T follicular helper cell (primary cell): Measurements from ENCODE around the gene SNAPIN.
A peak's percentile ranks its signal among the peaks of the same experiment; 100 is the strongest.
"Not testable (repeated sequence)": the region's sequence is repeated elsewhere in the genome, so short reads cannot be mapped to it uniquely, and the experiment has no call there.

Experiments
- DNase-seq: peaks from one replicate; pipeline ENCODE4 v3.0.0-alpha.2; 2020; ENCODE audit warnings: low read depth

Gene SNAPIN

GRCh38 chr1:153647346-153647714 lies 11.2 kb upstream of the SNAPIN start:
- no peak for DNase-seq

DNA sequence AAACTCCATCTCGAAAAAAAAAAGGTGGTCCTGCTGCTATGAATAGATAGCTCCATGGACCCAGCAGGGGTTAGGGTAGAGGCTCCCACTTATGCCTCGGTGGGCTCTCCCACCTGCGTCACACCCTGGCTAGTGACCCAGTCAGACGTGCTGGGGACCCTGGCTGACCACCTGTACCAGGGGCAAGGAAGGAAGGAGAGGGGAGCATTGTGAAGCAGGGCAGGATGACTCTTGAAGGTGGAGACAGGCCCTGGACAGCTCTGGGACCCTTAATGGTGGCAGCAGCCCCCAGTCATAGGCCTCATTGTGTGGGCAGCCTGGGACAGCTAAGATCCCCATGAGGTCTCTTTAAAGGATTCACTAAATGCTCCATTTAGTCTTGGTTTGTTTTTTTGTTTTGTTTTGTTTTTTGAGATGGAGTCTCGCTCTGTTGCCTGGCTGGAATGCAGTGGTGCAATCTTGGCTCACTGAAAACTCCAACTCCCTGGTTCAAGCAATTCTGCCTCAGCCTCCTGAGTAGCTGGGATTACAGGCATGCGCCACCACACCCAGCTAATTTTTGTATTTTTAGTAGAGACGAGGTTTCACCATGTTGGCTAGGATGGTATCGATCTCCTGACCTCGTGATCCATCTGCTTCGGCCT lies 10.4 kb upstream of the SNAPIN start:
- DNase-seq: no peak

- DNase-seq: no peak
Observed at GRCh38 chr1:153649137-153649862, 9.2 kb upstream of the SNAPIN start.

DNA sequence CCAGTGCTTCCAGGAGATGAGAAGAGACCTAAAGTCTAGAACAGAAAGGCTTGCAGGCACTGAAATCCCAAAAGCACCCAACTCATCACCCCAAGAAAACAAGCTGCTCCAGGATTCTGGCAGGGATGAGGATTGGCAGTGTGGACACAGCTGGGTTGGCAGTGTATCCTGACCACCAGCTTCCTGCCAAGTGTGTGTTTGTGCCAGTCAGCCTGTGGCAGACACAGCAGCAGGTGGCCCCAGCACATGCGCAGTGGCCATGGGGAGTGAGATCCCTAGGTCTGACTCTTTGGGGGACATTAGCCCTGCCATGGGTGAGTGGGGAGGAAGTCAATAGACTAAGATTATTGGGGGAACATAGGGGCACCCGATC lies 8.7 kb upstream of the SNAPIN start:
- no peak for DNase-seq

DNA sequence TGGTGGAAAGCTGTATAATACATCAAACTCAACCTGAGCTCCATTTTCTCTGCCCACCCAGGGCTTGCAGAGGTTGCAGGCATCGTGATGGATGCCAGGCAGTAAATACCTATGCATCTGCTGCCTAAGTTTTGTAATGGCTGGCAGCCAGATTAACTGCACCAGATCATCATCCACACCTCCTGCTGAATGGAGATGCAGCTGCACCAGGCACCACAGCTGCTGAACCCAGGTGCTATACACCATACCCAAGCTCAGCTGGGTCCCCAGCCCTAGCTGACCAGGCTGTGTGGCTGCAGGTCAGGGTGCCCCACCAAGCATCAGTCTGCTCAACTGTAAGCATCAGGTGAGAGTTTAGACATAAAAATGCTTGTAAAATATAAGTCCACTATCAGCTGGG lies 6.7 kb upstream of the SNAPIN start:
- no peak for DNase-seq

DNA sequence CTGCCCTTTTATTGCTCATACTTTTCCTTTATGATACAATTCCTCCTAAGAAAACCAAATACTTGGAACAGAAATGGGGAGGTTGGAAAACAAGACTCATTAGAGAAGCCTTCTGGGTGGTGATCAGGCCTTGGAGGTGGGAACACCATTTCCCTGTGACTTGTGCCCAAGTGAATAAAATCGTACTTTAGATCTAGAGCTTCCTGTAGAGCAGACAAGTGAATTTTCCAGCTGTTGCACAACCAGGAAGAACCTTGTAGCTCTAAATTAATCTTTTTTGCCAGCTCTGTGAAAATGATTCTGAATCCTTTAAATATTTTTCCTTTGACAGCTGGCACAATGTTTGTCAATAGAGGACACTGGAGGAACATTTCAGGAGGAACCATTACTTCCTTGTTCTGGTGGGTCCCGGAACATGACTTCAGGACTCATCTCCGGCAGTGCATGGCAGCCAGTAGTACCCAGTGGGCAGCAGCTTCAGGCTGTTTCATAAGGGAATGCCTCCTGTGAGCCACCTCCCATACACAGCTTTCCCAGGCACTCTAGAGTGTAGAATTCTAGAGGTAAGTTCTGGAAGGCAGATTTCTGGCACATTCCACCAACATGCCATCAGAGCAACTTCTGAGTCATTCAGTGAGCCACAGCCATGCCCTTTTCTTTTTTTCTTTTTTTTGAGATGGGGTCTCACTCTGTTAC lies 5.5 kb upstream of the SNAPIN start:
- DNase-seq: no peak

DNA sequence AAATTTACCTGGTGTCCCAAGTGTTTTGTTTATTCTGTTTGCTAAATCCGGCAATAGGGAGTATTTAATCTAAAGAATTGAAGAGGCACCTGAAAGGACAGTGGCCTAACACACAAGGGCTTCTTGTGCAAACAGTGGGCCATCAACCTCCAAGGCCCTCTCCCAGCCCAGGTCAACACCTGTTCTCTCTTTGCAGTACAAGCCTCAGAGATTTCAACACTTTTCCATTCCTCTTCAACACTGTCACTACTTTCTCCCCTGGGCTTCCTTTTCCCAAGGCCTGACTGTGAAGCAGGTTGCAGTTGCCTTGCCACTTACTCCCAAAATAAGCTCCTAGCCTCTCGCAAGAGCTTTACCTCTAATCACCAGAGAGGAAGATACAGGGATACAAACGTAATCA lies 3.2 kb upstream of the SNAPIN start:
- DNase-seq: no peak

GRCh38 chr1:153659175-153659534 lies 652 bp downstream of the SNAPIN start:
- no peak for DNase-seq

DNA sequence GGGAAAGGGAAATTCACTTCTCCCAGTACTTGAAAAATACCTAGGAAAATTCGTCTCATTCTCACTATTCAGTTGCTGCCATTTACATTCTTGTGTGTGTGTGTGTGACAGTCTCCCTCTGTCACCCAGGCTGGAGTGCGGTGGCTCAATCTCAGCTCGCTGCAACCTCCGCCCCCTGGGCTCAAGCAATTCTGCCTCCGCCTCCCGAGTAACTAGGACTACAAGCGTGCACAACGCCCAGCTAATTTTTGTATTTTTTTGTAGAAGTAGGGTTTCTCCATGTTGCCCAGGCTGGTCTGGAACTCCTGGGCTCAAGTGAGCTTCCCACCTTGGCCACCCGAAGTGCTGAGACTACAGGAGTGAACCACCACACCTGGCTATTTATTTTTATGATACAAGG lies 1.2 kb downstream of the SNAPIN start:
- no peak for DNase-seq

DNA sequence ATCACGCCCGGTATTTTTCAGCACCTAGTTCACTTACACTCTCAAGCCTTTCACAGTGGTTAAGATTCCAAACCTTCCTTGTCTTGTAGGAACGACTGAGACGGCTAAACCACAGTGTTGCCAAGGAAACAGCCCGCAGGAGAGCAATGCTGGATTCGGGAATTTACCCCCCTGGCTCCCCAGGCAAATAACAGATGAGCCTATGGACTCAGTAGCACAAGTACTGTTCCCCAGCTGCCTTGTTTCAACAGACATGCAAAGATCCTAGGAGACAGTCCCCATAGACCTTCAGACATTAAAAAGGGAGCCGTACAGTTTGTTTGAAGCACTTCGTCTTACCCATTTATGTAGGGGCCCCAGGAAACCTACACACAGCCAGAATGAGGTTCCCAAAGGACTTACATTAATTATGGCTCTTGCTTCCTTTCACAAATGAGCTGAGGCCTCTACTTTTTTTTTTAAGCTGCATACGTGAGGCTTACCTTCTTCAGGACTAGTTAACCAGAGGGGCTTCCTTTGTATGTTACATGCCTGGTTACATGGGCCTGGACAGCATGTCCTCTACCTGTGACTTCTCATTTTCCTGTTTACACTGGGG lies 2.7 kb downstream of the SNAPIN start:
- DNase-seq: no peak

GRCh38 chr1:153662269-153662668 lies 3.8 kb downstream of the SNAPIN start:
- no peak for DNase-seq

DNA sequence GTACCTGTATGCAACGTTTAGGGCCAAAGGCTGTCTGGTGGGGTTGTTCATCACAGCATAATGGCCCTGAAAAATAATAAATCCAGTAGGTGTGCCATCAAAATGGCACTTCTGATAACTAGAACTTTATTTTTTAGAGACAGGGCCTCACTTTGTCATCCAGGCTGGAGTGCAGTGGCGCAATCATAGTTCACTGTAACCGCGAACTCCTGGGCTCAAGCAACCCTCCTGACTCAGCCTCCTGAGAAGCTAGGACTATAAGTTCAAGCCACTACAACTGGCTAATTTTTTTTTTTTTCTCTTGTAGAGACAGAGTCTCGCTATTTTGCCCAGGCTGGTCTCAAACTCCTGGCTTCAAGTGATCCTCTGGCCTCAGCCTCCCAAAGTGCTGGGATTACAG lies 4.7 kb downstream of the SNAPIN start:
- no peak for DNase-seq

- DNase-seq: no peak
Observed at GRCh38 chr1:153667439-153667838, 8.9 kb downstream of the SNAPIN start.

DNA sequence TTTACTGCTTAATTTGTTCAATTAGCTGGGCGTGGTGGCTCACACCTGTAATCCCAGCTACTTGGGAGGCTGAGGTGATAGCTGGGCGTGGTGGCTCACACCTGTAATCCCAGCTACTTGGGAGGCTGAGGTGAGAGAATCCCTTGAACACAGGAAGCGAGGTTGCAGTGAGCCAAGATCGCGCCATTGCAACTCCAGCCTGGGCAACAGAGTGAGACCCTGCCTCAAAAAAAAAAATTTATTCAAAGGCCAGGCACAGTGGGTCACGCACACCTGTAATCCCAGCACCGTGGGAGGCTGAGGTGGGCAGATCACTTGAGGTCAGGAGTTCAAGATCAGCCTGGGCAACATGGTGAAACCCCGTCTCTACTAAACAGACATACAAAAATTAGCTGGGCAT lies 10.2 kb downstream of the SNAPIN start:
- not testable (repeated sequence) for DNase-seq

DNA sequence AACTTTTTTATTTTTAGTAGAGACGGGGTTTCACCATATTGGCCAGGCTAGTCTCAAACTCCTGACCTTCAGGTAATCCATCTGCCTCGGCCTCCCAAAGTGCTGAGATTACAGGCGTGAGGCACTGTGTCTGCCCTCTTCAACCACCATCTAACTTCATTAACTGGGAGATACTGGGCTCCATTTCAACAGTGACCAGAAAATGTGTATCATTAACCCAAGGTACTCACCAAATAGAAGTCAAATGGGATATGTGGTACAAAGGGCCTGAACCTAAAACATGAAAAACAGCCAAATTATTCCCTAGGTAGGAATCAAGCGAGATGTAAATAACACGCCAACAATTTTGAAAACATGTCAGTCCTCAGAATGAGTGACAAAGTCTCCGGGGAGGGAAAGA lies 11.1 kb downstream of the SNAPIN start:
- DNase-seq: no peak

DNA sequence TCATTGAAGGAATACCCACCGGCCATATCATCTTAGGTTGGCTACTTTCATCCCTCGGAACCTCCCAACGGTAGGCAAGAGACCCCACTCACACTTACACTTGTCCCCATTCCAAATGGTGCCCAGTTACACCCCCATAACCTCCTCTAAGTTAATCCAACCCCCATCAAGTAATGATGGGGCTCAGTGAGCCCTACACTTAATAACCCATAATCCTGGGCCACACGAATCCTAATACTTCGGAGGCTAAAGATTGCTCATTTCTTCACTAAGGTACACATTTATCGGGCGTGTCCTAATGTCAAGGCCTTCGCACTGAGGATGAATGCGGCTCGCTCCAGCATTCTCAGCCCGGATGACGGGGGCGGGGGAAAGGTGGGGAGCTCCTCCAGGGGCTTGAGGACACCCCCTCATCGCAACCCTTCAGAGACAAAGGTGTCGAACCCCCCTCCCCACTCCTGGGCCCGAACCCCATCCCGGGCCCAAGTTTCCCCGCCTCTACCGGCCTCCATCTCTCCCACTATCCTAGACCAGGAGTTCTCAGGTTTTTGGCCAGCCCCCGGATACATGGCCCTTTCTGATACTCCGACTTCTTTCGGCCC lies 11.9 kb downstream of the SNAPIN start:
- no peak for DNase-seq

DNA sequence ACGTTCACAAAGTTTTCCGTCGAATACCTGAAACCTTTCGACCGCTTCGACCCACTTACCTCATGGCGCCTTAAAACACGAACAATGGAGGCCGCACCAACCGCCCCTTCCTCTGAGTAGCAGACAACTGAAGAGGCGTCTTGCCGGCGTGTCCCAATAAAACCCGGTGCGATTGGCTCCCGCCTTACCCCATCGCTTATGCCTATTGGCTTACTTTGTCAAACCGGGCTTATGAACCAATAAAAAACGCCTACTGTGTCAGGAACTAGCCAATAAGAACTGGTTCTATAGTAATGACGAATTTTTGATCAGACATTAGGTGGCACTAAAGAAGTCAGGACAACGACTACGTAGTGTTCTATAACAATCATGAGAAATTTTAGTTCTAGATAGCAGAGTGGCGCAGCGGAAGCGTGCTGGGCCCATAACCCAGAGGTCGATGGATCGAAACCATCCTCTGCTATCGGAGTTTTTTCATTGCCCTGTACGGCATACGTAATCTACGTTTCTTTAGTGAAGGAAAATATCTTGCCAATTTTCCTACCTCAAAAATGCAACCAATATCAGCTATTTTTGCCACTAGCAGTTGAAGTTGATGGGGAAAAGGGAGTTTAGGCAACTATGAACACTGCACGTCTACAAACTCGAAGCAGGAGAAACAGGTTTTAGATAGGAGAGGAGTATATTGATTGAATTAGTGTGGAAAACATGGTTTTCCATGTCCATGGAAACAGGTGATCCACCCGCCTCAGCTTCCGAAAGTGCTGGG lies 12.5 kb downstream of the SNAPIN start, which contains the start of gene ILF2:
TSS of gene ILF2 (minus strand) at position 135 of the 769 bp plus-strand sequence. CDS start at position 64, 71 bp downstream.
- DNase-seq: peak; percentile 97

DNA sequence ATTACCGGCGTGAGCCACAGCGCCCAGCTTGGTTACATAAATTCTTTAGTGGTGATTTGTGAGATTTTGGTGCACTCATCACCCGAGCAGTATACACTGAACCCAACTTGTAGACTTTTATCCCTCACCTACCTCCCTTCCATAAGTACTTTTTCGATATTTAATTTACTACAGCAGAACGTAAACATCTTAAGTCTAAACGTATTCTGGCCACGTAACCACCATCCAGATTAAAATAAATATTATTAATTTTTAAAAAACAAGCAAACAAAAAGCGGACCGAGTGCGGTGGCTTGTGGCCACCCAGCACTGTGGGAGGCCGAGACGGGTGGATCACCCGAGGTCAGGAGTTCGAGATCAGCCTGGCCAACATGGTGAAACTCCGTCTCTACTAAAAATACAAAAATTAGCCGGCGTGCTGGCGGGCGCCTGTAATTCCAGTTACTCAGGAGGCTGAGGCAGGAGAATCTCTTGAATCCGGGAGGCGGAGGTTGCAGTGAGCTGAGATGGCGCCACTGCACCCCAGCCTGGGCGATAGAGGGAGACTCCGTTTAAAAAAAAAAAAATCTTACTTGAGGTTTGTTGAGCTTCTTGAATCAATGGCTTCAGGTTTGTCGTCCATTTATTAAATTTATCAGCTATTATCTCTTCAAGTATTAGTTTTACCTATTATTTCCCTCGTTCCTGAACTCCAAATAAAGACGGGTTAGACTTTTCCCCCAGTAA lies 13.3 kb downstream of the SNAPIN start:
- DNase-seq: not testable (repeated sequence)

GRCh38 chr1:153673511-153673910 lies 15.0 kb downstream of the SNAPIN start:
- DNase-seq: no peak

GRCh38 chr1:153677718-153678518 lies 19.4 kb downstream of the SNAPIN start:
- no peak for DNase-seq
